NOMO-1 treated with dmso at 0.1 percent for 144 hours (cell line): ENCODE measurements around the gene LSM8.
A peak's percentile ranks its signal among the peaks of the same experiment; 100 is the strongest.
"Not testable (repeated sequence)": the region's sequence is repeated elsewhere in the genome, so short reads cannot be mapped to it uniquely, and the experiment has no call there.

Source experiments
- DNase-seq: peaks from one replicate; lab custom pipeline; 2025; ENCODE audit not compliant: unreplicated experiment; lab: John Stamatoyannopoulos, UW

Gene LSM8

GRCh38 chr7:118183786-118184564 lies at the start of gene LSM8:
Gene LSM8 (plus strand): TSS chr7:118184164. CDS start chr7:118184224, 60 bp downstream.
- DNase-seq: peak; percentile 79

GRCh38 chr7:118134420-118134819 lies 49.5 kb upstream of the LSM8 start:
- not testable (repeated sequence) for DNase-seq

GRCh38 chr7:118140468-118140867 lies 43.5 kb upstream of the LSM8 start:
- no peak for DNase-seq

GRCh38 chr7:118142012-118142411 lies 42.0 kb upstream of the LSM8 start:
- no peak for DNase-seq

- no peak for DNase-seq
Measured at GRCh38 chr7:118148930-118149329, 35.0 kb upstream of the LSM8 start.

- DNase-seq: no peak
Measured at GRCh38 chr7:118149394-118149793, 34.6 kb upstream of the LSM8 start.

- DNase-seq: no peak
Measured at GRCh38 chr7:118151671-118152070, 32.3 kb upstream of the LSM8 start.

GRCh38 chr7:118152149-118152548 lies 31.8 kb upstream of the LSM8 start:
- DNase-seq: no peak

GRCh38 chr7:118152654-118153053 lies 31.3 kb upstream of the LSM8 start:
- no peak for DNase-seq

GRCh38 chr7:118153551-118154177 lies 30.3 kb upstream of the LSM8 start:
- no peak for DNase-seq

- DNase-seq: no peak
Measured at GRCh38 chr7:118158766-118159165, 25.2 kb upstream of the LSM8 start.

- DNase-seq: no peak
Measured at GRCh38 chr7:118169146-118169545, 14.8 kb upstream of the LSM8 start.

GRCh38 chr7:118175740-118176139 lies 8.2 kb upstream of the LSM8 start:
- DNase-seq: no peak

- no peak for DNase-seq
Measured at GRCh38 chr7:118179191-118179590, 4.8 kb upstream of the LSM8 start.

- DNase-seq: no peak
Measured at GRCh38 chr7:118182593-118183427, 1.2 kb upstream of the LSM8 start.

- no peak for DNase-seq
Measured at GRCh38 chr7:118183428-118183785, 557 bp upstream of the LSM8 start.

- DNase-seq: no peak
Measured at GRCh38 chr7:118184565-118184940, 589 bp downstream of the LSM8 start.

GRCh38 chr7:118185163-118185860 lies 1.3 kb downstream of the LSM8 start:
- DNase-seq: no peak

- no peak for DNase-seq
Measured at GRCh38 chr7:118186501-118186900, 2.5 kb downstream of the LSM8 start.

GRCh38 chr7:118194571-118194970 lies 10.6 kb downstream of the LSM8 start:
- no peak for DNase-seq

GRCh38 chr7:118195837-118196474 lies 12.0 kb downstream of the LSM8 start:
- no peak for DNase-seq
